ENCODE measurements around the gene METTL26.

The METTL26 gene

GRCh38 chr16:590188-590814 lies 45.8 kb downstream of the METTL26 start:
- Histone ChIP-seq H3K27ac (ENCODE audit: low read depth, low read length) (peak overlapping the region; percentile 46), H3K36me3 (ENCODE audit: control insufficient read depth in 5 of 5, insufficient read depth in 5 of 5, low read length in 5 of 5) (peaks cover 0 to 8% (median 3%) of the 10 kb centered on the region in 5 donors), H3K27me3 (ENCODE audit: control insufficient read depth in 5 of 5, insufficient read depth in 4 of 5, low read length in 5 of 5) (peaks cover 0 to 2% (median 0%) of the 10 kb centered on the region in 5 donors), H3K4me1 (ENCODE audit: control insufficient read depth in 5 of 5, insufficient read depth in 5 of 5, low read length in 5 of 5) (peaks cover 18 to 66% (median 53%) of the 10 kb centered on the region in 5 donors), H3K9me3 (ENCODE audit: control insufficient read depth in 5 of 5, low read length in 5 of 5) (no peaks in the 10 kb centered on the region), H3K4me3 (ENCODE audit: low read depth in 1 of 5, low read length in 5 of 5) (peak overlapping the region; percentile 73 to 96 (median 85)), H3K9ac (ENCODE audit: low read length in 5 of 5) (peak overlapping the region; percentile 48 to 90 (median 78))

DNA sequence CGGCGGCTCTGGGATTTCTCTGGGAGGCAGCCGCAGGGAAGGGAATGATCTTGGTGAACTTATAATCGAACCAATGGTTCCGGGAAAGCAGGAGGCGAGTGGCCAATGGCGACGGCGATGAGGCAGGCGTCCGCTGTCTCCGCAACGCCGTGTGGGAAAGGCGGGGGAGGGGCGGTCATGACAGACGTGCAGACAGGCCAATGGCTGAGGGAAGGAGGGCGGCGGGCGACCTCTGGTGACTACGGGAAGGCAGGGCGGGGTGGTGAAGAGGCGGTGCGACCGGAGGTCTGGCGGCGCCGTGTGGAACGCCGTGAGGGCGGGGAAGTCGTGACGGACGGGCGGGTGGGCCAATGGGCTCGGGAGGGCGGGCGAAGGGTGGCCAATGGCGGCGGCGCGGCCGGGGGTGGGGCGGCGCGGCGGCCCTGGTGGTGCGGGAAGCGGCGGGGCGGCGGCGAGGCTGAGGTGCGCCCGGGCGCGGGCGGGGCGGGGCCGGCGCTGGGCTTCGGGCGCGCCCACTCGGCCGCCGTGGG lies 46.4 kb downstream of the METTL26 start, which contains the start of gene RAB40C:
RAB40C (plus strand) TSS at position 409 of the 530 bp plus-strand sequence. CDS start 226 bp downstream, outside the sequence.
- Histone ChIP-seq H3K9ac (ENCODE audit: low read length in 5 of 5) (peak within 1 kb of the TSS; percentile 56 to 90 (median 83)), H3K9me3 (ENCODE audit: control insufficient read depth in 5 of 5, low read length in 5 of 5) (no peaks in the 10 kb centered on the region), H3K4me1 (ENCODE audit: control insufficient read depth in 5 of 5, insufficient read depth in 5 of 5, low read length in 5 of 5) (peaks cover 18 to 66% (median 53%) of the 10 kb centered on the region in 5 donors), H3K4me3 (ENCODE audit: low read depth in 1 of 5, low read length in 5 of 5) (peak within 1 kb of the TSS; percentile 78 to 96 (median 87)), H3K27me3 (ENCODE audit: control insufficient read depth in 5 of 5, insufficient read depth in 4 of 5, low read length in 5 of 5) (peaks cover 0 to 2% (median 0%) of the 10 kb centered on the region in 5 donors), H3K27ac (ENCODE audit: low read depth, low read length) (peak within 1 kb of the TSS; percentile 86), H3K36me3 (ENCODE audit: control insufficient read depth in 5 of 5, insufficient read depth in 5 of 5, low read length in 5 of 5) (peaks cover 0 to 8% (median 3%) of the 10 kb centered on the region in 5 donors)

DNA sequence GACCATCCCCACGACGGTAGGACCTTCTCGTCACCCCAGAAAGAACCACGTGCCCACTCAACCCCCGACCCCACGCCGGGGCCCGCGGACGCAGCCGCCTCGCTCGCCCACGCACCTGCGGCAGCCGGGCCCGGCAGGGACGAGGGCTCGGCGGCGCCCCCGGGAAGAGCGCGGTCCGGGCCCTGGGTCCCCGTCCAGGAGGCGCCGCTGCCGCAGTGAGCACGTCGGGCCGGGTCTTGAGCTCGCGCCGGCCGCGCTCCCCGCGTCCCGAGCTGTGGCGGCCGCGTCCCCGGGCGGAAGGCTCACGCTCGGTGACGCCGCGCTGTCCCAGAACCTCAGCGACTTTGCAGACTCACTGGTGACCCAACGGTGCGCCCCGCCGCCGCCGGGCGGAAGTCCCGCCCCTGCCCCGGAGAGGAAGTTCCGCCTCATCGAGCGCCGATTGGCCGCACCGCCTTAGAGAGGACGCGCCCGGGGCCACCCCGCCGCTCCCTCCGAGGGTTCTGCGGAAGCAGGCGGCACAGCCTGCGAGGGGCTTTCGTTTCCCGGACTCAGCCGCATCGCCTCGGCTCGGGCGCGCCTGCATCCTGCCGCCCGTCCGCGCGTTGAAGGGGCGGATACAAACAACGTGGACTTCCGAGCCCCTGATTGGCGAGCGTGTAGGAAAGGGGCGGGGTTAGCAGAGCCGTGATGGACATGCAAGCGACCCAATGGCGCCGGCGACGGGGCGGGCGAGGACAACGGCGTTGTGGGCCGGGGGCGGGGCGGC lies 47.0 kb downstream of the METTL26 start:
- no peaks in the 10 kb centered on the region for H3K9me3 ChIP-seq (ENCODE audit: control insufficient read depth in 5 of 5, low read length in 5 of 5)
- peak overlapping the region; percentile 56 to 94 (median 88) for H3K9ac ChIP-seq (ENCODE audit: low read length in 5 of 5)
- peaks cover 0 to 8% (median 3%) of the 10 kb centered on the region in 5 donors for H3K36me3 ChIP-seq (ENCODE audit: control insufficient read depth in 5 of 5, insufficient read depth in 5 of 5, low read length in 5 of 5)
- H3K27ac ChIP-seq (ENCODE audit: low read depth, low read length) = peak overlapping the region; percentile 86
- H3K4me1 ChIP-seq (ENCODE audit: control insufficient read depth in 5 of 5, insufficient read depth in 5 of 5, low read length in 5 of 5) = peaks cover 18 to 66% (median 53%) of the 10 kb centered on the region in 5 donors
- H3K27me3 ChIP-seq (ENCODE audit: control insufficient read depth in 5 of 5, insufficient read depth in 4 of 5, low read length in 5 of 5) = peaks cover 0 to 2% (median 0%) of the 10 kb centered on the region in 5 donors
- H3K4me3 ChIP-seq (ENCODE audit: low read depth in 1 of 5, low read length in 5 of 5) = peak overlapping the region; percentile 77 to 90 (median 87)

- Histone ChIP-seq H3K4me1 (ENCODE audit: control insufficient read depth in 5 of 5, insufficient read depth in 5 of 5, low read length in 5 of 5) (peaks cover 18 to 68% (median 53%) of the 10 kb centered on the region in 5 donors), H3K27ac (ENCODE audit: low read depth, low read length) (peak overlapping the region; percentile 86), H3K27me3 (ENCODE audit: control insufficient read depth in 5 of 5, insufficient read depth in 4 of 5, low read length in 5 of 5) (peaks cover 0 to 2% (median 0%) of the 10 kb centered on the region in 5 donors), H3K4me3 (ENCODE audit: low read depth in 1 of 5, low read length in 5 of 5) (peak overlapping the region; percentile 77 to 90 (median 87)), H3K36me3 (ENCODE audit: control insufficient read depth in 5 of 5, insufficient read depth in 5 of 5, low read length in 5 of 5) (peaks cover 0 to 8% (median 2%) of the 10 kb centered on the region in 5 donors), H3K9me3 (ENCODE audit: control insufficient read depth in 5 of 5, low read length in 5 of 5) (no peaks in the 10 kb centered on the region), H3K9ac (ENCODE audit: low read length in 5 of 5) (peak overlapping the region; percentile 56 to 94 (median 88))
These were observed 47.5 kb downstream of the METTL26 start for GRCh38 chr16:588639-588888.

- Histone ChIP-seq H3K9me3 (ENCODE audit: control insufficient read depth in 5 of 5, low read length in 5 of 5) (no peaks in the 10 kb centered on the region), H3K27me3 (ENCODE audit: control insufficient read depth in 5 of 5, insufficient read depth in 4 of 5, low read length in 5 of 5) (peaks cover 0 to 2% (median 0%) of the 10 kb centered on the region in 5 donors), H3K9ac (ENCODE audit: low read length in 5 of 5) (peak overlapping the region in 4 of 5 donors; percentile 38 to 67 (median 51)), H3K27ac (ENCODE audit: low read depth, low read length) (peak overlapping the region; percentile 86), H3K4me3 (ENCODE audit: low read depth in 1 of 5, low read length in 5 of 5) (no peak overlapping the region), H3K36me3 (ENCODE audit: control insufficient read depth in 5 of 5, insufficient read depth in 5 of 5, low read length in 5 of 5) (peaks cover 0 to 7% (median 4%) of the 10 kb centered on the region in 5 donors), H3K4me1 (ENCODE audit: control insufficient read depth in 5 of 5, insufficient read depth in 5 of 5, low read length in 5 of 5) (peaks cover 10 to 54% (median 38%) of the 10 kb centered on the region in 5 donors)
These were observed 49.2 kb downstream of the METTL26 start for GRCh38 chr16:586645-587590.

DNA sequence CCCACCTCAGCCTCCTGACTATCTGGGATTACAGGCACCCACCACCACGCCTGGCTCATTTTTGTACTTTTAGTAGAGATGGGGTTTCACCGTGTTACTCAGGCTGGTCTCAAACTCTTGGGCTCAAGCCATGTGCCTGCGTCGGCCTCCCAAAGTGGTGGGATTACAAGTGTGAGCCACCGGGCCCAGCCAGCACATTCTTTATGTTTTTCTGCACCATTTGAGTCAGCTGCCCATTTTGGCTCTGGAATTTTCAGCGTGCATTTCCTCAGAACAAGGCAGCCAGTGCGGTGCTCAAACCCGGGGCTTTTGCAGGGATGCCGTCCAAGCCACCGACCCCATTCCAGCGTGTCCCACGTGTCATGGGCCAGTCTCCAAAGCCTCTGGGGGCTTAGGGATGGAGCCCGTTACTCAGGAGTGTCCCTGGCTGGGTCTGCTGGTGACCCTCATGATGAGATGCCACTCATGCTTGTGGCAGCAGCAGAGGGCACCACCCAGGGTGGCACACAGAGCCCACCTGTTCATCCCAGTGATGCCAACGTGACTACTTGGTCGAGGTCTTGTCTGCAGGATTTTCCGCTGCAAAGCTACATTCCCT lies 50.0 kb downstream of the METTL26 start:
- no peak overlapping the region for H3K9ac ChIP-seq (ENCODE audit: low read length in 5 of 5)
- H3K27ac ChIP-seq (ENCODE audit: low read depth, low read length) = no peak overlapping the region
- H3K4me1 ChIP-seq (ENCODE audit: control insufficient read depth in 5 of 5, insufficient read depth in 5 of 5, low read length in 5 of 5) = peaks cover 10 to 48% (median 32%) of the 10 kb centered on the region in 5 donors
- H3K36me3 ChIP-seq (ENCODE audit: control insufficient read depth in 5 of 5, insufficient read depth in 5 of 5, low read length in 5 of 5) = peaks cover 0 to 8% (median 4%) of the 10 kb centered on the region in 5 donors
- H3K4me3 ChIP-seq (ENCODE audit: low read depth in 1 of 5, low read length in 5 of 5) = no peak overlapping the region
- H3K9me3 ChIP-seq (ENCODE audit: control insufficient read depth in 5 of 5, low read length in 5 of 5) = no peaks in the 10 kb centered on the region
- H3K27me3 ChIP-seq (ENCODE audit: control insufficient read depth in 5 of 5, insufficient read depth in 4 of 5, low read length in 5 of 5) = peaks cover 0 to 2% (median 0%) of the 10 kb centered on the region in 5 donors

DNA sequence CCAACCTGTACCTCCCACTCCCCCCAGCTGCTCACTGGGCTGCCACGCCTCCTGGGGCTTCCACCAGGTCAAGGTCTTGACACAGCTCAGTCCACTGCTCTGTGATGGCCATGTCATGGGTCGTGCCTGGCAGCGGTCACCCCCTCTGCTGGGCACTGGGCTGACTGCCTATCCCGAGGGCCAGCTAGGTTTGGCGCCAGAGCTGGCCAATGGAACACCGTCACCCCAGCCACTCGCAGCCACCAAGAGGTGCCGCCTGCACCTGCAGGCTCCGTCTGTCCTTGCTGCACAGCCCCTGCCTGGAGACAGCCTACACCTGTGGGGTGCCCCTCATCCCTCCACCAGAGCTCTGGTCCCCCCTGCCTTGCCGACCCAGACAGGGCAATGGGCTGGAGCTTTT lies 50.8 kb downstream of the METTL26 start:
- Histone ChIP-seq H3K36me3 (ENCODE audit: control insufficient read depth in 5 of 5, insufficient read depth in 5 of 5, low read length in 5 of 5) (peaks cover 0 to 15% (median 6%) of the 10 kb centered on the region in 5 donors), H3K27me3 (ENCODE audit: control insufficient read depth in 5 of 5, insufficient read depth in 4 of 5, low read length in 5 of 5) (peaks cover 0 to 2% (median 0%) of the 10 kb centered on the region in 5 donors), H3K9ac (ENCODE audit: low read length in 5 of 5) (no peak overlapping the region), H3K9me3 (ENCODE audit: control insufficient read depth in 5 of 5, low read length in 5 of 5) (no peaks in the 10 kb centered on the region), H3K4me1 (ENCODE audit: control insufficient read depth in 5 of 5, insufficient read depth in 5 of 5, low read length in 5 of 5) (peaks cover 5 to 40% (median 24%) of the 10 kb centered on the region in 5 donors), H3K4me3 (ENCODE audit: low read depth in 1 of 5, low read length in 5 of 5) (no peak overlapping the region), H3K27ac (ENCODE audit: low read depth, low read length) (no peak overlapping the region)
